ENCODE data around the gene MCTS1. TPM values are rescaled to one million over a fixed set of nuclear protein-coding genes. Genes with fewer than 3 reads are reported as not detected.
"Not testable (repeated sequence)": the region's sequence is repeated elsewhere in the genome, so short reads cannot be mapped to it uniquely, and the experiment has no call there.

MCTS1 gene
- total RNA-seq, 1 donor from 2014 or later = 46.1 TPM

GRCh38 chrX:120638619-120639018 lies 34.7 kb downstream of the MCTS1 start:
- Mint-ChIP-seq H3K27ac (no peak overlapping the region), H3K27me3 (no peaks in the 10 kb centered on the region), H3K4me3 (no peak overlapping the region), H3K4me1 (ENCODE audit: unreplicated experiment) (no peaks in the 10 kb centered on the region), H3K9me3 (no peaks in the 10 kb centered on the region), H3K36me3 (no peaks in the 10 kb centered on the region)
- no peak for DNase-seq (ENCODE audit: extremely low spot score, unreplicated experiment)
- no peak for TF ChIP-seq CTCF (conservative IDR thresholded peaks at IDR 0.05)

GRCh38 chrX:120642871-120643270 lies 39.0 kb downstream of the MCTS1 start:
- no peaks in the 10 kb centered on the region for H3K4me1 Mint-ChIP-seq (ENCODE audit: unreplicated experiment)

GRCh38 chrX:120647127-120647526 lies 43.2 kb downstream of the MCTS1 start:
- H3K27ac Mint-ChIP-seq = no peak overlapping the region
- no peaks in the 10 kb centered on the region for H3K36me3 Mint-ChIP-seq
- H3K9me3 Mint-ChIP-seq = peaks cover 4% of the 10 kb centered on the region
- H3K4me3 Mint-ChIP-seq = no peak overlapping the region
- H3K4me1 Mint-ChIP-seq (ENCODE audit: unreplicated experiment) = no peaks in the 10 kb centered on the region
- no peaks in the 10 kb centered on the region for H3K27me3 Mint-ChIP-seq
- TF ChIP-seq CTCF (conservative IDR thresholded peaks at IDR 0.05) = no peak
- no peak for DNase-seq (ENCODE audit: extremely low spot score, unreplicated experiment)

More at GRCh38 chrX:120642871-120643270, 39.0 kb downstream of the MCTS1 start:
- peaks cover 4% of the 10 kb centered on the region for H3K9me3 Mint-ChIP-seq
- no peak for TF ChIP-seq CTCF (conservative IDR thresholded peaks at IDR 0.05)
- no peaks in the 10 kb centered on the region for H3K27me3 Mint-ChIP-seq
- no peak for DNase-seq (ENCODE audit: extremely low spot score, unreplicated experiment)
- H3K27ac Mint-ChIP-seq = peak overlapping the region; percentile 29
- peak overlapping the region; percentile 58 for H3K4me3 Mint-ChIP-seq
- H3K36me3 Mint-ChIP-seq = no peaks in the 10 kb centered on the region

- not testable (repeated sequence) for DNase-seq (ENCODE audit: extremely low spot score, unreplicated experiment); H3K27me3 Mint-ChIP-seq; H3K9me3 Mint-ChIP-seq; H3K4me1 Mint-ChIP-seq (ENCODE audit: unreplicated experiment); H3K4me3 Mint-ChIP-seq; H3K27ac Mint-ChIP-seq; H3K36me3 Mint-ChIP-seq
These were observed 48.4 kb downstream of the MCTS1 start for GRCh38 chrX:120652256-120652655.

GRCh38 chrX:120653000-120653399 lies 49.1 kb downstream of the MCTS1 start:
- TF ChIP-seq CTCF (conservative IDR thresholded peaks at IDR 0.05) = no peak
- no peak for DNase-seq (ENCODE audit: extremely low spot score, unreplicated experiment)
- H3K9me3 Mint-ChIP-seq = no peaks in the 10 kb centered on the region
- H3K4me1 Mint-ChIP-seq (ENCODE audit: unreplicated experiment) = no peaks in the 10 kb centered on the region
- no peak overlapping the region for H3K27ac Mint-ChIP-seq
- no peaks in the 10 kb centered on the region for H3K36me3 Mint-ChIP-seq
- no peak overlapping the region for H3K4me3 Mint-ChIP-seq
- no peaks in the 10 kb centered on the region for H3K27me3 Mint-ChIP-seq

GRCh38 chrX:120660637-120661036 lies 56.7 kb downstream of the MCTS1 start:
- H3K9me3 Mint-ChIP-seq = no peaks in the 10 kb centered on the region
- H3K36me3 Mint-ChIP-seq = no peaks in the 10 kb centered on the region

More at GRCh38 chrX:120660637-120661036, 56.7 kb downstream of the MCTS1 start:
- Mint-ChIP-seq H3K4me1 (ENCODE audit: unreplicated experiment) (no peaks in the 10 kb centered on the region), H3K4me3 (no peak overlapping the region), H3K27ac (no peak overlapping the region), H3K27me3 (no peaks in the 10 kb centered on the region)
- no peak for DNase-seq (ENCODE audit: extremely low spot score, unreplicated experiment)
- TF ChIP-seq CTCF (conservative IDR thresholded peaks at IDR 0.05) = no peak

Other genes with a start within 250 kb of the MCTS1 start
- gene ATP1B4, start 242.0 kb upstream of the MCTS1 start, total RNA-seq (ENCODE audit: low replicate concordance) = not detected in 2 replicates
- 82.9 and 120 TPM in 2 replicates for gene LAMP2, start 134.8 kb upstream of the MCTS1 start, total RNA-seq (ENCODE audit: low replicate concordance)
- 46.0 and 51.8 TPM in 2 replicates for gene CUL4B, start 43.1 kb upstream of the MCTS1 start, total RNA-seq (ENCODE audit: low replicate concordance)
- 18.0 and 30.1 TPM in 2 replicates for gene C1GALT1C1, start 26.0 kb downstream of the MCTS1 start, total RNA-seq (ENCODE audit: low replicate concordance)